A549 (cell line): ENCODE data around the gene SYNPR.

Source experiments
- CHD2 ChIP-seq: fragments of 150-350 bp; IDR thresholded peaks from 2 replicates; pipeline ENCODE4 v1.6.1; 2014; ENCODE audit warnings: low read length; ENCODE audit not compliant: partially characterized antibody
- JUNB ChIP-seq: fragments of >200 bp; sonication (Bioruptor Twin); formaldehyde crosslinking; IDR thresholded peaks from 2 replicates; pipeline ENCODE4 v1.6.1; 2016
- POLR2AphosphoS2 ChIP-seq: conservative IDR thresholded peaks from 2 replicates; pipeline ENCODE4 v1.6.1; 2012; ENCODE audit warnings: low read length, improper control_type of control experiment, inconsistent platforms
- REST ChIP-seq: fragments of 200-600 bp; sonication (generic); IDR thresholded peaks from 2 replicates; pipeline ENCODE4 v1.6.1; 2016; ENCODE audit warnings: antibody characterized with exemption, mild to moderate bottlenecking, moderate library complexity
- RFX5 ChIP-seq: fragments of 450-650 bp; IDR thresholded peaks from 2 replicates; pipeline ENCODE4 v1.7.1; 2014; ENCODE audit warnings: antibody characterized with exemption, mild to moderate bottlenecking, moderate library complexity
- ZC3H11A ChIP-seq: fragments of 450-650 bp; IDR thresholded peaks from 2 replicates; pipeline ENCODE4 v1.6.1; 2014; ENCODE audit warnings: antibody characterized with exemption, mild to moderate bottlenecking
- TF ChIP-seq, protein P1 (sequence below): fragments of >200 bp; sonication (Bioruptor Twin); formaldehyde crosslinking; IDR thresholded peaks from 3 replicates; pipeline ENCODE4 v1.5.1; 2016
- TF ChIP-seq, protein P2 (sequence below): IDR thresholded peaks from 2 replicates; pipeline ENCODE4 v1.6.1; 2012

- TF ChIP-seq RFX5 (no peak), POLR2AphosphoS2 (no peak), ZC3H11A (no peak), JUNB (no peak), CHD2 (no peak), REST (no peak)
- TF ChIP-seq, protein P1, sequence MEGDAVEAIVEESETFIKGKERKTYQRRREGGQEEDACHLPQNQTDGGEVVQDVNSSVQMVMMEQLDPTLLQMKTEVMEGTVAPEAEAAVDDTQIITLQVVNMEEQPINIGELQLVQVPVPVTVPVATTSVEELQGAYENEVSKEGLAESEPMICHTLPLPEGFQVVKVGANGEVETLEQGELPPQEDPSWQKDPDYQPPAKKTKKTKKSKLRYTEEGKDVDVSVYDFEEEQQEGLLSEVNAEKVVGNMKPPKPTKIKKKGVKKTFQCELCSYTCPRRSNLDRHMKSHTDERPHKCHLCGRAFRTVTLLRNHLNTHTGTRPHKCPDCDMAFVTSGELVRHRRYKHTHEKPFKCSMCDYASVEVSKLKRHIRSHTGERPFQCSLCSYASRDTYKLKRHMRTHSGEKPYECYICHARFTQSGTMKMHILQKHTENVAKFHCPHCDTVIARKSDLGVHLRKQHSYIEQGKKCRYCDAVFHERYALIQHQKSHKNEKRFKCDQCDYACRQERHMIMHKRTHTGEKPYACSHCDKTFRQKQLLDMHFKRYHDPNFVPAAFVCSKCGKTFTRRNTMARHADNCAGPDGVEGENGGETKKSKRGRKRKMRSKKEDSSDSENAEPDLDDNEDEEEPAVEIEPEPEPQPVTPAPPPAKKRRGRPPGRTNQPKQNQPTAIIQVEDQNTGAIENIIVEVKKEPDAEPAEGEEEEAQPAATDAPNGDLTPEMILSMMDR: no peak
- TF ChIP-seq, protein P2, sequence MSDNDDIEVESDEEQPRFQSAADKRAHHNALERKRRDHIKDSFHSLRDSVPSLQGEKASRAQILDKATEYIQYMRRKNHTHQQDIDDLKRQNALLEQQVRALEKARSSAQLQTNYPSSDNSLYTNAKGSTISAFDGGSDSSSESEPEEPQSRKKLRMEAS: no peak
Observed at GRCh38 chr3:63655519-63655918, 377.4 kb downstream of the SYNPR start.
